HG03060 (cell line): Measurements from ENCODE around the gene MRPS35.
"Not testable (repeated sequence)": the region's sequence is repeated elsewhere in the genome, so short reads cannot be mapped to it uniquely, and the experiment has no call there.

Experiments
- ATAC-seq: cut with Tn5 transposase; IDR thresholded peaks from one replicate; pipeline ENCODE4 v1.9.1; 2021; ENCODE audit warnings: low read depth, moderate number of reproducible peaks; ENCODE audit not compliant: unreplicated experiment

Gene MRPS35

DNA sequence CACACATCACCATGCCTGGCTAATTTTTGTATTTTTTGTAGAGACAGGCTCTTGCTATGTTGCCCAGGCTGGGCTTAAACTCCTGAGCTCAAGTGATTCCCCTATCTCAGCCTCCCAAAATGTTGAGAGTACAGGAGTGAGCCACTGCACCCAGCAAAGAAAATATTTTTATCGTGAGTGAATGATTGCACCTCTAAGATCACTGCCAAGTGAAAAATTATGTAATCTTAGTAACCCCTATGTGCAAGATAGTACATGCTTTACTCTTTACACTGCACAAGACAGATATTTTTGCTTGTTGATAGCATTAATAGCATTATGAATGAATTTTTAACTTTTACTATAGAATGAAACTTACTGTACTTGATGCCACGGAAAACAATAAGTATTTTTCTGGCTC lies 3.4 kb upstream of the MRPS35 start:
- no peak for ATAC-seq

DNA sequence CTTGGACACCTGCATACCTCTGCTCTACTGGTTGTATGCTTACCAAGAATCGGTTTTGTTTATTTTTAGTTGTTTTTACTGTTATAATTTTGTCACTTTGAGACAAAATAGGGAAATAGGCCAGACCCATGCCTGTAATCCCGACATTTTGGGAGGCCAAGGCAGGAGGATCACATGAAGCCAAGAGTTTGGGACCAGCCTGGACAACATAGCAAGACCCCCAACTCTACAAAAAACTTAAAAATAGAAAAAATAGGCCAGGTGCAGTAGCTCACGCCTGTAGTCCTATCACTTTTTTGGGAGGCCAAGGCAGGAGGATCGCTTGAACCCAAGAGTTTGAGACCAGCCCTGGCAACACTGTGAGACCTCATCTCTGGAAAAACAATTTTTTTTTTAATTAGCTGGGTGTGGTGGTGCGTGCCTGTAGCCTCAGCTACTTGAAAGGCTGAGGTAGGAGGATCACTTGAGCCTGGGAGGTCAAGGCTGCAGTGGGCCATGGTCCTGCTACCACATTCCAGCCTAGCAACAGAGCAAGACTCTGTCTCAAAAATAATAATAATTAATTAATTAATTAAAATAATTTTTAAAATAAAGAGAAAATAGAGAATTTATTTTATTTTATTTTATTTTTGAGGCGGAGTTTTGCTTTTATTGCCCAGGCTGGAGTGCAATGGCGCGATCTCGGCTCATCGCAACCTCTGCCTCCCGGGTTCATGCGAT lies 1.3 kb upstream of the MRPS35 start:
- no peak for ATAC-seq

DNA sequence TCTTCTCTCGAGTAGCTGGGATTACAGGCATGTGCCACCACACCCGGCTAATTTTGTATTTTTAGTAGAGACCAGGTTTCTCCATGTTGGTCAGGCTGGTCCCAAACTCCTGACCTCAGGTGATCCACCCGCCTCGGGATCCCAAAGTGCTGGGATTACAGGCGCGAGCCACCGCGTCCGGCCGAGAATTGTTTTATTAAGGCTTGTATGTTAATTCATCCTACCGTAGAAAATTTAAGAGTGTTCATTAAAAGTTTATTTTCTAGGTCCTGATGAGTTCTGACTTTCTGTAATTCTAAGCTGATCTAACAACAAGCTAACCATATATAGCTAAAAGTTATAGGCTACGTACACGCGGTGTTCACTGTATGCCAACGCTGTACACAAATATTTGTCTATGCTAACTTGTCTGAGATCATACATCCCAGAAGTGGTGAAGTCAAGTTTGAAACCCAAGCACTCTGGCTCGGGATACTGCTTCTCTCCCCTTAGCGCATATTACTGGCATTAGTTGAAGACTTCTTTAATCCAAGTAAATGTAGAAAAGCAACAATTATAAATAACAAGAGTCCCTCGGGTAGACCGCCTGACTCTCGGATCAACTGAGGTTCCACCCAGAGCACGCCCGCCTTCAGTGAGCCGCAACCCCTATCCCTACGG lies 570 bp upstream of the MRPS35 start:
- ATAC-seq: peak; percentile 15

GRCh38 chr12:27711317-27711682 lies 668 bp downstream of the MRPS35 start:
- no peak for ATAC-seq

DNA sequence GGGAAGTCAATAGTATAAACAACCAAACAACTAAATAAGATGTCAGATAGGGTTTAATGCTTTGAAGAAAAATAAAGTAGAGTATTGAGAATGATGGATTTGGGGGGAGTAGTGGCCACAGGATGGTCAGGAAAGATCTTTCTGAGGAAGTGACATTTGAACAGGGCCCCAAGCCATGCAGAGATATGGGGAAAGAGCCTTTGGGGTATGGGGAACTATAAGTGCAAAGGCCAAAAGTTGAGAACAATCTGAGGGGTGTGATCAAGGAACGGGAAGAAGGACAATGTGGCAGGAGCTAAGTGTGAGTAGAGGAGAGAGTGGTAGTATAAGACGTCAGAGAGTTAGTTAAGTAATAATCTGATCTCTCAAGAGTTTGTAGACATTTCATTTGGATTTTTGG lies 1.3 kb downstream of the MRPS35 start:
- ATAC-seq: no peak

GRCh38 chr12:27723212-27723611 lies 12.6 kb downstream of the MRPS35 start:
- ATAC-seq: no peak

DNA sequence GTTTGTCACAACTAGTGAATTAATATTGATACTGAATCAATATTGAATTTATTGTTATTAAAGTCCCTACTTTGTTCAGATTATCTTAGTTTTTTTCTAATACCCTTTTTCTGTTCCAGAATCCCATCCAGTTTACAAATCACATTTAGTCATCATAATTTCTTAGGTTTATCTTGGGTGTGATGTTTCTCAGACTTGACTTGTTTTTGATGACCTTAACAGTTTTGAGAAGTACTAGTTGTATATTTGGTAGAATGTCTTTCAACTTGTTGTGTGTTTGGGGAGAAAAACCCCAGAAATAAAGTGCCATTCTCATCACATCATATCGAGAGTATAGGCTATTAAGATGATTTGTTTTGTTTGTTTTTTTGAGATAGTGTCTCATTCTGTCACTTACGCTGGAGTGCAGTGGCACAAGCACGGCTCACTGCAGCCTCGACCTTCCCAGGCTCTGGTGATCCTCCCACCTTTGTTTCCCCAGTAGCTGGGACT lies 19.5 kb downstream of the MRPS35 start:
- no peak for ATAC-seq

- ATAC-seq: no peak
Observed at GRCh38 chr12:27732281-27732680, 21.6 kb downstream of the MRPS35 start.

DNA sequence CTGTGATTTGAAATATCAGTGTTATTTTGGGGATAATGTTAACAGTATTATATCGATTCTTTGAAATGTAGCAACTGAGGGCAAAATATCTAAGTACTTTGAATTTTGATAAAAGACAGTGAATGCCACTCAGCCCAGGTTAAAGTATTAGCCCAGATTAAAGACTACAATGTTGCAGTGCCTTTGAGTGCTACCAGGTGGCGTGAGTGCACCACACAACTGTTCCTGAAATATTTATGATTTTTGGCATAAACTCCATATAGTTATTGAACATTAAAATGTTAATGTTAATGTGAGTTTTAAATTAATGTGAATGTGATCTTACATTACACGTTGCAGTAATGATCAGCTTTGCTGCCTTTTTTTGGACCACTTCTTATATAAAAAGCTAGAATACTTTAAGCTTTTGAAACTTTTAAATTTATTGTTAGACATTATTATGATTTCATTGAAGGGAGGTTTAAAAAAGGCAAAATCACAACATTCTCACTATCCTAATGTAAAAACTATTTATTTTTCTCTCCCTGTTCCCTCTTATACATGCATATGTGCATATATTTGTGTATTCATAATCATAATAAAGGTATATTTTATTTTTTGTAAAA lies 22.5 kb downstream of the MRPS35 start:
- no peak for ATAC-seq

GRCh38 chr12:27733791-27734190 lies 23.2 kb downstream of the MRPS35 start:
- ATAC-seq: no peak

- not testable (repeated sequence) for ATAC-seq
Observed at GRCh38 chr12:27734321-27734720, 23.7 kb downstream of the MRPS35 start.

DNA sequence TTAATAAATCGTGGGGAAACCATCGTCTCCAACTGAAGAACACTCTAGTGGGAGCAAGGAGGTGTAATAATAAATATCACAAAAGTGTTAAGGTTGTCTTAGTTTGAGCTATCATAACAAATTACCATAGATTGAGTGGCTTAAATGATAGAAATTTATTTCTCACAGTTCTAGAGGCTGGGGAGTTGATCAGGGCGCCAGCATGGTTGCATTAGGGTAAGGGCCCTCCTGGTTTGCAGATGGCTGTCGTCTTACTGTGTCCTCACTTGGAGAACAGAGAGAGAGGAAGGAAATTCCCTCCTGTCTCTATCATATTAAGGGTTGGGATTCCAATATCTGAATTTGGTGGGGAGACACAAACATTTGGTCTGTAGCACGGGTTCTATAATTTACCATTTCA lies 33.0 kb downstream of the MRPS35 start:
- ATAC-seq: no peak

GRCh38 chr12:27745734-27746133 lies 35.1 kb downstream of the MRPS35 start:
- ATAC-seq: not testable (repeated sequence)

DNA sequence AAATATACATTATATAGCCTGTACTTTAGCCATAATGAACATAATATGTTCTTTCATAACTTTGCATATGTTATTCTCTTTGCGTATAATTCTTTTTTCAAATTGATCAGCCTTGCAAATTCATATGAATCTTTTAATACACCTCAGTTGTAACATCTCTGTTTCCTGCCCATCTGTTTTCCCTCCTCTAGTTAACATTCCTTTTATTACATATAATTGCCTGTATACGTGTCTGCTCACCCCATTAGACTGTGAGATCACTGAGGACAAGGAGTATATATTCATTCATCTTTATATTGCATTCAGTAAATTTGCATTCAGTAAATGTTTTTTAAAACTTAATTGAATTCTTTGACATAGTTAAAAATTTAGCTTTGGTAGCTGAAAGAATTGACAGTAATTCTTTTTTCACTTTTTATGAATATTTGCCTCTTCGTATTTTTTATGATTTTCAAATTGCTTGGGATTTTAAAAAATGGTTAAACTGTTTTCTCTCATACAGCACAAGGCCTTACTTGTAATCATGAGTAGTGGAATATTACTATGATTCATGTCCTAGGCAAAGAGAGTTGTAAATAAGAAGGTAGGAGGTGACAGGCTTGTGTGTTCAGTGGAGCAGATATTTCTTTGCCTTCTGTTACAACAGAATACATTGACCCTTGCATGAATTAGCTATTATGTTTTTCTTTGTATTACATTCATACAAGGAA lies 36.6 kb downstream of the MRPS35 start:
- no peak for ATAC-seq

DNA sequence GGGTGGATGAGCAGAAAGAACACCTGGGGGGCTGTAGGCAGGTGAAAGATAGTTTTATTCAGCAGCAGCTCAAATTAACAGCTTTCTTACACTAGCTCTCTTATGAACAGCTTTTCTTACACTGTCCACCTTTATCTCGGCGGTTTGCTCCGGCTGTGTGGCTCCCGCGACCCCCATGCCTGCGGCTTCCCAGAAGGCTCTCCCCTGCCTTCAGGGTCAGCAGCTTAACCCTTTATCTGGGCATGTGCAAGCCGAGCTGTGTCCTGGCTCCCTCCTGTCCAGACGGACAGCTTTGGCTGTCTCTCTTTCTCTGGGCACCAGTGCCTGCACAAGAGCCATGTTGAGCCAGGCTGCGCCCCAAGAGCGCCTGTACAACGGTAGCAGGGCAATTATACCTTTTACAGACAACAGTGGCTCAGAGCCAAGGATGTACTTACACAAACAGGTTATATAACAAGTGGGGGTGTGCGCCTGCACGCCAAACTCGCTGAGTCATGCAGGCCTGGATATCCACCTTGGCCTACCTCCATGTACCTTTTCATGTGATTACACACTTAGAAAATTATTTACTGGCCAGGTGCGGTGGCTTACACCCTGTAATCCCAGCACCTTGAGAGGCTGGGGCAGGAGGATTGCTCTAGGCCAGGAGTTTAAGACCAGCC lies 40.9 kb downstream of the MRPS35 start:
- no peak for ATAC-seq

- ATAC-seq: no peak
Observed at GRCh38 chr12:27754795-27755194, 44.2 kb downstream of the MRPS35 start.

DNA sequence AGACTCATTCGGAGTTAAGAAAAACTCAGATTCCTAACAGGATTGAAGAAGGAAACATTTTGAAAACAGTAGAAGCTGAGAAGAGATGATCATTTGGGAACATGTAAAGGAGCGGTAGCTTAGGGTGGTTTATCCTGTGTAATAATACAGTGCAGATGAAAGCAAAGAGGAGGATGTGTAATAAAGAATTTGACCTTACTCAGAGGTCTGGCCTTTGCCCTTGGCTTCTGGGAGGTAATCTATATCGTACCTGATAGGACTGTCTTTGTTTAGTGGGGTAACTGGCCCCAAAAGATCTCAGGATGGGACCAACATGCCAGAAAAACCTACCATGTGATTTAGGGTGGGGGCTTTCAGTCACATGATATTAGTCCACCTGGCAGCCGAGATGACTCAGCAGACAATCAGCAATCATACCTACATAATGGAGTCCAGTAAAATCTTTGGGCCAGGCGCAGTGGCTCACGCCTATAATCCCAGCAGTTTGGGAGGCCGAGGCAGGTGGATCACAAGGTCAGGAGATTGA lies 46.1 kb downstream of the MRPS35 start:
- ATAC-seq: no peak

- ATAC-seq: no peak
Observed at GRCh38 chr12:27762757-27763156, 52.1 kb downstream of the MRPS35 start.

DNA sequence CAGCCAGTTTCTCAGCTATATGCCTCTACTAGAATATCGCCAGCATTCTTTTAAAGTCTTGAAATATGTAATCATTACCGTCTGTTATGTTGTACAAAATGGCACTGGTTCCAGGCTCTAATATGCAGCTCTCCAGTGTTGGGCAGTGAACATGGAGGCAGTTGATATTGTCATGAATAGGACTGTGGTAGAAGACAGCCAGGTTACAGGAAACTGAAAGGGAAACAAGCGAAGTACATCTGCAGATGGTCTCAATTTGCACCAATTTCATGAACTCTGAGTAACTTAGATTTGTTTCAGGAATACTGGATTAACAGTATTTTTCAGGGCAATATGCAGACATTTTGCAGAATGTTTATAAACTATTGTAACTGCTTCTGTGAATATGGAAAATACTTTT lies 56.0 kb downstream of the MRPS35 start:
- no peak for ATAC-seq

DNA sequence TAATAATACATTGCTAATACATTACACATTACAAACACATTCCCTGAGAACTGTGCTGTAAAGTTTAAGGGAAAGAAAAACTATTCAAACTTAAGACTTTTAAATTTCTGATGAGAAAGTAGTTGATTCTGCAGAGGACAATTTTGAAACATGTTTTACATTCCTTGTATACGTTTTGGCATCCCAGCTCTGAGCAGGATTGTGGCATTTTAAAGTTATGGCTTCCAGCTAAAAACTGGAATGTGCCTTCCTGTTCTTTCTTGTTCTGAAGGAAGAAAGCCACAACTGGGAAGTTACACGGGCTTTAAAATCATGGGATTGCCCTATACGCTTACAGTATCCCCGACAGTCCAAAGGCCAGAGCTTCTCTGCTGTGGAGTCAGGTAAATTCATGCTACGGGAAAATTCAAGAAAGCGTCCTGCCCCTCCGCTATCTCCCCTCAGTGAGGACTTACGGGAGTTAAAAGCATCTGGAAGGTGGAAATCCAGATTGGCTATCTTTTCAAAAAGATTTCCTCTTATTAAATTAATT lies 58.6 kb downstream of the MRPS35 start:
- no peak for ATAC-seq
